Frontal cortex (tissue), 4 donors: Measurements from ENCODE around the gene SPANXD. TPM values are rescaled to one million over a fixed set of nuclear protein-coding genes. Genes with fewer than 3 reads are reported as not detected.
"Not testable (repeated sequence)": the region's sequence is repeated elsewhere in the genome, so short reads cannot be mapped to it uniquely, and the experiment has no call there.

Experiments used
- DNase-seq, 2 donors: peaks; one replicate each; pipeline ENCODE4 v3.0.0; 2012; ENCODE audit warnings: low spot score in 2 of 2
- FAIRE-seq: peaks from 2 replicates; lab custom pipeline; 2012; peaks lifted over from hg19 to GRCh38; lab: Jason Lieb, UNC
- total RNA-seq: library from RNA; depleted of rRNA; stranded (reverse); fragments of >200 nt; gene quantifications from one replicate; pipeline ENCODE4 v1.2.3, GENCODE V29; 2014
- donor health status: control.
- donor health status: control.
- donor health status: control.

Gene SPANXD, protein sequence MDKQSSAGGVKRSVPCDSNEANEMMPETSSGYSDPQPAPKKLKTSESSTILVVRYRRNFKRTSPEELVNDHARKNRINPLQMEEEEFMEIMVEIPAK
- total RNA-seq = not detected

DNA sequence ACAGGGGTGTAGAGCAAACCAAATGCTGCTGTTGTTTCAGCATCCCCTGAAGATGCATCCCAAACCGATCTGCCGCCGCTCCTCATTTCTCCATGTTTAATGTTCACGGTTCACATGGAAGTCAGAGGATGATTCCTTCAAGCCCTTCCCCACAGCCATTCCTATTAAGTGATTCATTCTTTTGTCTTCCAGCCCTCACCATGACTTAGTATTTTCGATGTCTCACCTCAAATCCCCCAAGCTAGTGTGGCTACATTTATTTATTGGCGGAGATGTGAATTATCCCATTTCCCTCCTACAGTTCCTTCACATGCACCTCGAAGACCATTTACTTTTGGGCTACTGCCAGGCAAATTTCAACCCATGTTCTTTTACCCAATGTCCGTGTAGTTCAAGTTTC is at the start of gene SPANXD:
TSS of gene SPANXD (minus strand) at position 101 of the 400 bp plus-strand sequence. CDS start 334 bp downstream, outside the sequence.
- DNase-seq, FAIRE-seq: not testable (repeated sequence)

DNA sequence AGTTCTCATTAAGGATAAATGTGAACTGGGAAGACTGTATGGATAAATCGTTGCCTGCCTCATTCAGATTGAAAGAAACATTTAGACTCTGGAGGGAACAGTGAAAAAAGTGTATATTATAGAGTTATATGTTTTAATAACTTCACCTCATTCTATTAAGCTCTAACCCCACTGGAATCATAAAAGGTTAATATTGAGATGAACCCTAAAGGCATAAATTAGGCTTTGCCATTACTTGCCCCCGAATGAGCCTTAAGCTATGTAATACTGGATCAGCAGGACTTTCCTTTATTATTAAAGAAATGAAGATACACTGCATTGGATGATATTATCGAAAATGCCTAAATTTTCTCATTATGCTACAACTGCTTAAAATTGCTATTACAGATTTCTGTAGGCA is 44.1 kb upstream of the SPANXD start:
- DNase-seq = no peak
- FAIRE-seq = no peak

- DNase-seq (no peak), FAIRE-seq (no peak)
Observed at GRCh38 chrX:141736656-141737055, 38.1 kb upstream of the SPANXD start.

DNA sequence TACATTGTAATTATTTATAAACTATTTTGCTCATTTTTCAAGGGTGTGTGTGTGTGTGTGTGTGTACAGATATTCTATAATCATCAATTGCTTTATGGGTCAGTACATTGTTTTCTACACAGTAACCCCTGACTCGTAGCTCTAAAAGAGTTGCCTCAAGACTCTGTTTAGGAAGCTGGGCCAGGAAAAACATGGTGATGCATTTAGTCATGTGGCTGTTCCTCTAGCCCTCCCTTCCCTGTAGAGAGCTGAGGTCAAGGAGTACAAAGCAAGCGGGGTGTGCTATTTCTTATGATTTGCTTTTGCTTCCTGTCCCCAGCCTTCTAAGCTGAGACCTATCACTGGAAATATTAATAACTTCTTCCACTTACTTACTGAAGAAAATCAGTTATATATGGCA is 34.8 kb upstream of the SPANXD start:
- FAIRE-seq (no peak), DNase-seq (no peak)

DNA sequence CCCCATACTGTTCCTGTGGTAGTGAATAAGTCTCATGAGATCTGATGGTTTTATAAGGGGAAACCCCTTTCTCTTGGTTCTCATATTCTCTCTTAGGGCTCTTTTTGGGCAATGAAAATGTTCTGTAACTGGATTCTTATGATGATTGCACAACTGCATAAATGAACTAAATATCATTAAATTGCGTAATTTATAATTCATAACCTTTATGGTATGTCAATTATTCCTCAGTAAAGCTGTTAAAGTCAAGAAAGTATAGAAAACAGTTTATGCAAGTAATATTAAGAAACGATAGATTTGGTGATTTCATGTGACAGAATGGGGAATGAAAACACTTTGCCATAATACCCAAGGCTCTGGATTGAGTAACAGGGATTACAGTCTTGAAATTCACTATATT is 33.5 kb upstream of the SPANXD start:
- FAIRE-seq (no peak), DNase-seq (no peak)

GRCh38 chrX:141724186-141724585 is 25.6 kb upstream of the SPANXD start:
- no peak for FAIRE-seq

GRCh38 chrX:141714680-141715079 is 16.1 kb upstream of the SPANXD start:
- no peak for DNase-seq
- no peak for FAIRE-seq

More at GRCh38 chrX:141724186-141724585, 25.6 kb upstream of the SPANXD start:
- DNase-seq = no peak

- no peak for DNase-seq
- FAIRE-seq = no peak
Observed at GRCh38 chrX:141701072-141701471, 2.5 kb upstream of the SPANXD start.

DNA sequence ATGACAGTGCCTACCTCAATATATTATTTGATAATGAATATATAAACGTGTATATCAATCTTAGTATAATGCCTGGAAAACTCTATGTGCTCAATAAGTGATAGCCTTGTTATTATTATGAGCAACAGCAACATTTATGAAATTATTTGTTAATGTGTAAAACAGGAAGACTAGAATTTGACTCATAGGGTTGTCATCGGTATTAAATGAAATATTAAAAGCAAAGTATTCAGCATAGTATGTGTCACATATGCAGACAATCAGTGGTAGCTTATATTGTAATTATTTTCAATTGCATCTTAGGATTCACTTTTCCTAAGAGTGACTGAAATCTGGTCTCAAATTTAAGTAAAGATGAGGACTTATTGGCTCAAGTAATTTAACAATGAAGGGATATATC is 24.6 kb downstream of the SPANXD start:
- no peak for DNase-seq
- FAIRE-seq = no peak

DNA sequence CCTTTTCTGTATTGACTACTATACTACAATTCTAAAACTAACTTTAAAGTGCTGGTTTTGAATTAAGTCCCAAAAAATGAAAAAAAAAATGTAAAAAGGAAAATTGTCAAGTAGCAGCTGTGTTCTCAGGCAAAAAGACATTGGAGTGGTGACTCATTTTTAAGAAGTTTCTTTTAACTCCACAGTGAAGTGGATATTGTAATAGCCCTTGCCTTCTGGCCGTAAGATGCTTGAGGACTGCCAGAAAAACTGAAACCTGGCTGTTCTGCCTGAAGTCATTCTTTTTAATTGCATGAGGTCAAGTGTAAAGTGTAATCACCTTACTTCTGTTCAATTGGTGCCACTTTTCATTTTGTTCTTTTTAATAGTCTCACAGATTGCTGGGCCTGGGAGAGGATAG is 28.9 kb downstream of the SPANXD start:
- FAIRE-seq (no peak), DNase-seq (no peak)

DNA sequence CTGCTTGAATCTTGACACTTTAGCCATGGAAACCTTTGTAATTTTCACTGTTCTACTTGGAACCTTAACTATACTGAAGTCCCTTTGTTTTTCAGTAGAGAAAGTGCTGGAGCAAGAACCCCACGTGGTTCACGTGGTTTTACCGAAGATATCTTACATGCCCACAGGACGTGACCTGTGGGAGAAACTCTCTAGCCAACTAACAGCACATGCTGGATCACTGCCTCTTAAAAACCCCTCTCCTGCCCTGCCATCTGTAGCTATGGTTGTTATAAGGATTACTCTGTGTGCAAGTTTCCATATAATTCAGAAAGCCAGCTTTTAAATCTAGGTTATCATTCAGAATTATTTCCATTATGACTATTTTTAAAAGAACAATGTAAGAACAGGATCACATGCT is 30.2 kb downstream of the SPANXD start:
- no peak for FAIRE-seq
- DNase-seq = no peak

GRCh38 chrX:141662781-141663180 is 35.8 kb downstream of the SPANXD start:
- DNase-seq (no peak), FAIRE-seq (no peak)

DNA sequence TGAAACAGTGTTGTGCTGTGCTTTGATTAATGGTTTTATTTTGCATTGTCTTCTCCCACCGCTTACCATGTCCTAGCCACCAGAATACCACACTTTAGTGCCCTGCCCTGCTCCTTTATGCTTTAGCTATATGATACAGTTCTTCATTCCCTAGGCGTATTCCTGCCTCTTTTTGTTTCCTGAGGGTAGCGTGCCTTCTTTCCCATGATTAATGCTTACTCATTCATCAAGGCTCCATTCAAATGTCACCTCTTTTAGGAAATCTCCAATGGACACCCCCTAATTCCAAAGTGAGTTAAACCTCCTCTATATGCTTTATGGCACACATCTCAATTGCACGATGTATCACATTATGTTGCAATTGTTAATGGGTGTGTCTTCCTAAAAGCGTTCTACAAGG is 46.3 kb downstream of the SPANXD start:
- no peak for FAIRE-seq
- DNase-seq = no peak

Other genes starting within 250 kb of the SPANXD start
- gene SPANXA1, start 114.0 kb downstream of the SPANXD start, total RNA-seq = not detected
- not detected for gene SPANXA2, start 109.0 kb downstream of the SPANXD start, total RNA-seq
- gene MAGEC3, start 139.6 kb upstream of the SPANXD start, total RNA-seq = 0.41 TPM
- gene MAGEC1, start 205.2 kb upstream of the SPANXD start, total RNA-seq = not detected